GM12878 (cell line): Measurements from ENCODE around the gene FMNL2. TPM values are rescaled to one million over a fixed set of nuclear protein-coding genes. Genes with fewer than 3 reads are reported as not detected.

Source experiments
- ATAC-seq: fragments of 200-7000 bp; cut with Tn5 transposase; 3 replicates; pipeline ENCODE4 v1.9.1; 2020; ENCODE audit warnings: mild to moderate bottlenecking, moderate library complexity
- BruUV-seq: library from RNA; stranded (reverse); fragments of 400-500 nt; replicated peaks from 2 replicates; lab custom pipeline; 2021; lab: Mats Ljungman, UMichigan
- CTCF ChIA-PET: fragments of 300-600 bp; sonication (Branson Sonifier 250); formaldehyde crosslinking; extraction: SDS; loops from one replicate; lab custom pipeline; 2021; ENCODE audit warnings: inconsistent platforms; lab: Yijun Ruan, JAX
- POLR2A ChIA-PET: fragments of 350-600 bp; formaldehyde crosslinking; extraction: SDS; loops from one replicate; lab custom pipeline; 2021; ENCODE audit warnings: inconsistent platforms; lab: Charles Lee
- RAD21 ChIA-PET: fragments of 300-600 bp; sonication (Branson Sonifier 250); formaldehyde crosslinking; loops from one replicate; lab custom pipeline; 2023; ENCODE audit warnings: antibody characterized with exemption; ENCODE audit not compliant: unreplicated experiment; lab: Charles Lee
- SMC1A ChIA-PET: fragments of 300-600 bp; sonication (Branson Sonifier 250); formaldehyde crosslinking; loops from one replicate; lab custom pipeline; 2023; ENCODE audit not compliant: unreplicated experiment, uncharacterized antibody; lab: Charles Lee
- DNase-seq: peaks from one replicate; pipeline ENCODE4 v3.0.0-alpha.2; 2011; ENCODE audit warnings: low read depth, low spot score
- FAIRE-seq: peaks from 3 replicates; lab custom pipeline; 2011; peaks lifted over from hg19 to GRCh38; lab: Jason Lieb, UNC
- H2AFZ ChIP-seq: 2 replicates; pipeline ENCODE4 v1.6.0; 2011; ENCODE audit warnings: low read depth, low read length, control low read depth; ENCODE audit not compliant: control insufficient read depth
- H3K27ac ChIP-seq: 2 replicates; pipeline ENCODE4 v1.5.1; 2011; ENCODE audit warnings: control low read depth; ENCODE audit not compliant: control insufficient read depth, insufficient read depth
- H3K27me3 ChIP-seq, 2 experiments: replicated peaks in 1 of 2; 2 replicates each; pipeline versions ENCODE4 v1.6.0 to v1.6.1; 2011; ENCODE audit warnings: low read length in 1 of 2; ENCODE audit not compliant: control insufficient read depth in 2 of 2, insufficient read depth in 2 of 2
- H3K36me3 ChIP-seq, 2 experiments: 2 replicates each; pipeline ENCODE4 v1.5.1; 2011; ENCODE audit warnings: low read length in 1 of 2; ENCODE audit not compliant: control insufficient read depth in 2 of 2, insufficient read depth in 2 of 2
- H3K4me1 ChIP-seq: 2 replicates; pipeline ENCODE4 v1.6.1; 2011; ENCODE audit warnings: mild to moderate bottlenecking, low read length, moderate library complexity, mixed read lengths; ENCODE audit not compliant: control insufficient read depth, insufficient read depth
- H3K4me2 ChIP-seq: 2 replicates; pipeline ENCODE4 v1.6.0; 2011; ENCODE audit warnings: control low read depth; ENCODE audit not compliant: control insufficient read depth, insufficient read depth
- H3K4me3 ChIP-seq: fragments of 200-600 bp; sonication (generic); 2 replicates; pipeline ENCODE4 v1.5.1; 2016
- H3K79me2 ChIP-seq: 2 replicates; pipeline ENCODE4 v1.6.0; 2011; ENCODE audit warnings: low read length; ENCODE audit not compliant: control insufficient read depth, insufficient read depth
- H3K9ac ChIP-seq: 2 replicates; pipeline ENCODE4 v1.8.0; 2011; ENCODE audit warnings: low read length, control low read depth, mixed read lengths; ENCODE audit not compliant: control insufficient read depth, insufficient read depth
- H3K9me3 ChIP-seq: replicated peaks from 3 replicates; pipeline ENCODE4 v1.5.1; 2011; ENCODE audit warnings: mild to moderate bottlenecking, low read length; ENCODE audit not compliant: control insufficient read depth, insufficient read depth
- H4K20me1 ChIP-seq: 2 replicates; pipeline ENCODE4 v1.6.0; 2011; ENCODE audit not compliant: control insufficient read depth, insufficient read depth
- MYB ChIP-seq: fragments of 150-350 bp; IDR thresholded peaks from 2 replicates; pipeline ENCODE4 v1.6.1; 2014; ENCODE audit warnings: mild to moderate bottlenecking, low read depth, low read length, borderline replicate concordance
- TCF3 ChIP-seq: IDR thresholded peaks from 2 replicates; pipeline ENCODE4 v1.6.1; 2012; ENCODE audit warnings: low read depth, mild to moderate bottlenecking, low read length, borderline replicate concordance; ENCODE audit not compliant: insufficient read depth
- WGBS: methylation state at CpG from one replicate; pipeline ENCODE4 v1.1.6; 2016; ENCODE audit warnings: low lambda C conversion rate; ENCODE audit not compliant: insufficient replicate concordance, insufficient coverage; ENCODE audit errors: missing lambda C conversion rate; 5-methylcytosine and 5-hydroxymethylcytosine counted together
- in situ Hi-C: fragments of 300-500 bp; cut with MboI; formaldehyde crosslinking; loops from 9 replicates; pipeline ENCODE4 v1.14.3; 2018; ENCODE audit warnings: mixed read lengths
- intact Hi-C: fragments of 100-400 bp; cut with micrococcal nuclease; formaldehyde crosslinking; loops from one replicate; pipeline ENCODE4 v1.14.2; 2022; ENCODE audit not compliant: unreplicated experiment
- polyA plus RNA-seq, 11 experiments: library from polyadenylated mRNA; depleted of rRNA in 4 of 11; unstranded in 6 of 11; stranded (reverse) in 5 of 11; fragments of >200 nt; fragmentation: Nextera tagmentation in 4 of 11; fragmentation: Illumina TruSeq in 1 of 11; extraction: Ambion mirVana in 4 of 11; extraction: Trizol in 1 of 11; gene quantifications; 1 replicate in 1 of 11; 2 replicates in 10 of 11; pipeline versions ENCODE4 v1.2.1 to v1.2.3, GENCODE V29; 2011 to 2016; ENCODE audit warnings: inconsistent platforms in 2 of 11, missing spikeins in 2 of 11, low read depth in 1 of 11
- total RNA-seq, 4 experiments: library from RNA; depleted of rRNA in 3 of 4; stranded (reverse); fragments of >200 nt in 3 of 4; fragmentation: Illumina TruSeq in 1 of 4; extraction: Trizol in 1 of 4; gene quantifications; 2 replicates each; pipeline versions ENCODE4 v1.2.1 to v1.2.3, GENCODE V29; 2013 to 2021
- TF ChIP-seq, protein P1 (sequence below): fragments of 450-650 bp; IDR thresholded peaks from 2 replicates; pipeline ENCODE4 v1.6.1; 2014; ENCODE audit warnings: mild to moderate bottlenecking
- TF ChIP-seq, protein P2 (sequence below): IDR thresholded peaks from 2 replicates; pipeline ENCODE4 v1.6.1; 2012; ENCODE audit warnings: improper control_type of control experiment, low read depth, low read length; ENCODE audit not compliant: insufficient replicate concordance
- TF ChIP-seq, protein P3 (sequence below): IDR thresholded peaks from 2 replicates; pipeline ENCODE4 v1.6.1; 2012; ENCODE audit warnings: low read depth, low read length, improper control_type of control experiment

The FMNL2 gene
- total and polyA plus RNA-seq, 10 of the 15 experiments (the other 5 are each of a cell fraction or from before 2014, with no cell fraction given) = 0.13 to 9.9 (median 0.35) TPM

DNA sequence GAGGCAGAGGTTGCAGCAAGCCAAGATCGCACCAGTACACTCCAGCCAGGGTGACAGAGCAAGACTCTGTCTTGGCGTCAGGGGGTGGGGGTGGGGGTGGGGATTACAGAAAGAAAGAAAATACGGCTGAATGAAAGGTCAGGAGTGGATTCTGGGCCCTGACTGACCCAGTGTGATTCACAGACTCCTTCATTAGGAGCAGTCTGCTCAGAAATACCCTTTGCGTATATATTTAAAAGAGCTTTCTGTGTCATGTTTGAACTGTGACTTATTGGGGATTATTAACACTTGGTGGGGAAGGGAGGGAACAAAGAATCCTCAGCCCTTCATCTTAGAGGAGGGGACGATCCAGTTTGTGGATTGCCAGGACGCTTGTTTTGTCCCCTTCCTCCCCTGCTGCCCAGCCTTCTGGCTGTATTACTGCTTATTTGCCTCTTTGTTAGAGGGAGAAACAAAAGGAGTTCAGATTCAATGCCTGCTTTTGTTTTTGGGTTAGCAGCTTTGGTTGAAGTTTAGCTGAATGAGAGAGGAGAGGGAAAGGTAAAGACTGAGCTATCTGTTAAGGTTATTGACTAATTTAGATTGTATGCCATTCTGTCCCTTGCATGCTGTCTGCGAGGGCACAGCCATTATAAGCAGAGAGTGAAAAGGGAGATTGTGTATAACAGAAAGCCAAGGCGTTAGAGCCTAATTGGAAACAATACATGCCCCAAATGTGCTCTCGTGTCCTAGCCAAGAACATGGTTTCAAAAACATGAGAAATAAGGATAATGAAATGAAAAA, 118.3 kb downstream of the FMNL2 start:
- no peak for FAIRE-seq
- 69% methylated on average over 9 of the region's 9 CpGs for WGBS
- no peak overlapping the region for H3K4me3 ChIP-seq
- no peaks in the 10 kb centered on the region for H3K9me3 ChIP-seq
- DNase-seq = no peak
- no peaks in the 10 kb centered on the region for H3K36me3 ChIP-seq
- no peaks in the 10 kb centered on the region for H3K27me3 ChIP-seq
- TF ChIP-seq MYB = no peak
- TF ChIP-seq, protein P1, sequence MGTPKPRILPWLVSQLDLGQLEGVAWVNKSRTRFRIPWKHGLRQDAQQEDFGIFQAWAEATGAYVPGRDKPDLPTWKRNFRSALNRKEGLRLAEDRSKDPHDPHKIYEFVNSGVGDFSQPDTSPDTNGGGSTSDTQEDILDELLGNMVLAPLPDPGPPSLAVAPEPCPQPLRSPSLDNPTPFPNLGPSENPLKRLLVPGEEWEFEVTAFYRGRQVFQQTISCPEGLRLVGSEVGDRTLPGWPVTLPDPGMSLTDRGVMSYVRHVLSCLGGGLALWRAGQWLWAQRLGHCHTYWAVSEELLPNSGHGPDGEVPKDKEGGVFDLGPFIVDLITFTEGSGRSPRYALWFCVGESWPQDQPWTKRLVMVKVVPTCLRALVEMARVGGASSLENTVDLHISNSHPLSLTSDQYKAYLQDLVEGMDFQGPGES = no peak
- no peak for TF ChIP-seq TCF3
- TF ChIP-seq, protein P2, sequence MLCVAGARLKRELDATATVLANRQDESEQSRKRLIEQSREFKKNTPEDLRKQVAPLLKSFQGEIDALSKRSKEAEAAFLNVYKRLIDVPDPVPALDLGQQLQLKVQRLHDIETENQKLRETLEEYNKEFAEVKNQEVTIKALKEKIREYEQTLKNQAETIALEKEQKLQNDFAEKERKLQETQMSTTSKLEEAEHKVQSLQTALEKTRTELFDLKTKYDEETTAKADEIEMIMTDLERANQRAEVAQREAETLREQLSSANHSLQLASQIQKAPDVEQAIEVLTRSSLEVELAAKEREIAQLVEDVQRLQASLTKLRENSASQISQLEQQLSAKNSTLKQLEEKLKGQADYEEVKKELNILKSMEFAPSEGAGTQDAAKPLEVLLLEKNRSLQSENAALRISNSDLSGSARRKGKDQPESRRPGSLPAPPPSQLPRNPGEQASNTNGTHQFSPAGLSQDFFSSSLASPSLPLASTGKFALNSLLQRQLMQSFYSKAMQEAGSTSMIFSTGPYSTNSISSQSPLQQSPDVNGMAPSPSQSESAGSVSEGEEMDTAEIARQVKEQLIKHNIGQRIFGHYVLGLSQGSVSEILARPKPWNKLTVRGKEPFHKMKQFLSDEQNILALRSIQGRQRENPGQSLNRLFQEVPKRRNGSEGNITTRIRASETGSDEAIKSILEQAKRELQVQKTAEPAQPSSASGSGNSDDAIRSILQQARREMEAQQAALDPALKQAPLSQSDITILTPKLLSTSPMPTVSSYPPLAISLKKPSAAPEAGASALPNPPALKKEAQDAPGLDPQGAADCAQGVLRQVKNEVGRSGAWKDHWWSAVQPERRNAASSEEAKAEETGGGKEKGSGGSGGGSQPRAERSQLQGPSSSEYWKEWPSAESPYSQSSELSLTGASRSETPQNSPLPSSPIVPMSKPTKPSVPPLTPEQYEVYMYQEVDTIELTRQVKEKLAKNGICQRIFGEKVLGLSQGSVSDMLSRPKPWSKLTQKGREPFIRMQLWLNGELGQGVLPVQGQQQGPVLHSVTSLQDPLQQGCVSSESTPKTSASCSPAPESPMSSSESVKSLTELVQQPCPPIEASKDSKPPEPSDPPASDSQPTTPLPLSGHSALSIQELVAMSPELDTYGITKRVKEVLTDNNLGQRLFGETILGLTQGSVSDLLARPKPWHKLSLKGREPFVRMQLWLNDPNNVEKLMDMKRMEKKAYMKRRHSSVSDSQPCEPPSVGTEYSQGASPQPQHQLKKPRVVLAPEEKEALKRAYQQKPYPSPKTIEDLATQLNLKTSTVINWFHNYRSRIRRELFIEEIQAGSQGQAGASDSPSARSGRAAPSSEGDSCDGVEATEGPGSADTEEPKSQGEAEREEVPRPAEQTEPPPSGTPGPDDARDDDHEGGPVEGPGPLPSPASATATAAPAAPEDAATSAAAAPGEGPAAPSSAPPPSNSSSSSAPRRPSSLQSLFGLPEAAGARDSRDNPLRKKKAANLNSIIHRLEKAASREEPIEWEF = no peak
- TF ChIP-seq, protein P3, sequence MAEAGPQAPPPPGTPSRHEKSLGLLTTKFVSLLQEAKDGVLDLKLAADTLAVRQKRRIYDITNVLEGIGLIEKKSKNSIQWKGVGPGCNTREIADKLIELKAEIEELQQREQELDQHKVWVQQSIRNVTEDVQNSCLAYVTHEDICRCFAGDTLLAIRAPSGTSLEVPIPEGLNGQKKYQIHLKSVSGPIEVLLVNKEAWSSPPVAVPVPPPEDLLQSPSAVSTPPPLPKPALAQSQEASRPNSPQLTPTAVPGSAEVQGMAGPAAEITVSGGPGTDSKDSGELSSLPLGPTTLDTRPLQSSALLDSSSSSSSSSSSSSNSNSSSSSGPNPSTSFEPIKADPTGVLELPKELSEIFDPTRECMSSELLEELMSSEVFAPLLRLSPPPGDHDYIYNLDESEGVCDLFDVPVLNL = no peak
- ChIA-PET POLR2A (no interaction called here), CTCF (interaction anchor here (1.7 kb wide), 1 partner anchor 11 kb away, joined by 5 read pairs; no protein-coding TSS in a partner anchor), SMC1A (interaction anchor here (0.9 to 1.5 kb wide), 6 partner anchors 8 to 37 kb away, joined by 3 read pairs; no protein-coding TSS in a partner anchor), RAD21 (interaction anchor here (0.8 kb wide), 1 partner anchor 10 kb away, joined by 3 read pairs; no protein-coding TSS in a partner anchor)
- intact Hi-C loops (no loop called here), in situ Hi-C loops (no loop called here)
- no peaks in the 10 kb centered on the region for H3K79me2 ChIP-seq
- no peak overlapping the region for H3K9ac ChIP-seq
- H3K4me1 ChIP-seq = no peaks in the 10 kb centered on the region
- H3K4me2 ChIP-seq = no peak overlapping the region
- no peak overlapping the region for H3K27ac ChIP-seq
- no peak for ATAC-seq
- no peaks in the 10 kb centered on the region for H4K20me1 ChIP-seq
- H2AFZ ChIP-seq = no peak overlapping the region
- no TSS peak for BruUV-seq
